ENCODE measurements around the gene MIDN.

DNA sequence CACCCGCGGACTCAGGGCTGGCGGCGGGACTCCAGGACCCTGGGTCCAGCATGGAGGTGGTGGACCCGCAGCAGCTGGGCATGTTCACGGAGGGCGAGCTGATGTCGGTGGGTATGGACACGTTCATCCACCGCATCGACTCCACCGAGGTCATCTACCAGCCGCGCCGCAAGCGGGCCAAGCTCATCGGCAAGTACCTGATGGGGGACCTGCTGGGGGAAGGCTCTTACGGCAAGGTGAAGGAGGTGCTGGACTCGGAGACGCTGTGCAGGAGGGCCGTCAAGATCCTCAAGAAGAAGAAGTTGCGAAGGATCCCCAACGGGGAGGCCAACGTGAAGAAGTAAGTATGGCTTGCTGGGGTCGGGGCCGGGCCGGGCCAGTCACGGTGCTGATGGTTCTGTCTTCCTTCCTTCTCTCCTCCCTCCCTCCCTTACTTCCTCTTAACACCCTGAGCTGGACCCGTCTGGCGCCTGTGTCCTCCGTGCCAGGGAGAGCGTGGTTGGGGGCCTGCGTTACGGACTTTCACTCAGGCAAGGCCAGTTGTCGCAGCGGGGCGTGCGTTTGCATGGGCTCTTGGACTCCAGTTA, 41.4 kb upstream of the MIDN start:
- TF ChIP-seq POLR2A (IDR thresholded peaks at IDR 0.05; ENCODE audit: low read length) = no peak
- no peak for TF ChIP-seq GATA1 (IDR thresholded peaks at IDR 0.05; ENCODE audit: low read depth, low read length)
